Heart left ventricle (tissue), 16 donors: ENCODE results near the gene AAMP. TPM values are rescaled to one million over a fixed set of nuclear protein-coding genes. Genes with fewer than 3 reads are reported as not detected.
"Not testable (repeated sequence)": the region's sequence is repeated elsewhere in the genome, so short reads cannot be mapped to it uniquely, and the experiment has no call there.

Experiments
- ATAC-seq, 4 donors: fragments of 200-7000 bp; cut with Tn5 transposase; one replicate each; pipeline ENCODE4 v1.9.1; 2020 to 2022; ENCODE audit warnings: moderate library complexity in 4 of 4, mild to moderate bottlenecking in 3 of 4, moderate number of reproducible peaks in 1 of 4
- DNase-seq, 5 donors: peaks; one replicate each; pipeline ENCODE4 v3.0.0-alpha.2; 2020
- H3K27ac ChIP-seq, 12 donors: fragments of 200-600 bp; sonication (generic) in 4 of 12; one replicate each; pipeline versions ENCODE4 v1.5.0 to v1.8.0; 2016 to 2022; ENCODE audit warnings: mild to moderate bottlenecking in 2 of 12
- H3K27me3 ChIP-seq, 9 donors: fragments of 200-600 bp; sonication (generic) in 2 of 9; one replicate each; pipeline versions ENCODE4 v1.5.1 to v1.8.0; 2016 to 2022; ENCODE audit warnings: mild to moderate bottlenecking in 3 of 9
- H3K36me3 ChIP-seq, 9 donors: fragments of 200-600 bp; sonication (generic) in 2 of 9; one replicate each; pipeline versions ENCODE4 v1.5.0 to v1.8.0; 2018 to 2022; ENCODE audit warnings: mild to moderate bottlenecking in 2 of 9
- H3K4me1 ChIP-seq, 12 donors: fragments of 200-600 bp; sonication (generic) in 4 of 12; one replicate each; pipeline versions ENCODE4 v1.5.0 to v1.8.0; 2016 to 2022; ENCODE audit warnings: mild to moderate bottlenecking in 3 of 12
- H3K4me3 ChIP-seq, 12 donors: fragments of 200-600 bp; sonication (generic) in 4 of 12; one replicate each; pipeline versions ENCODE4 v1.5.0 to v1.8.0; 2017 to 2022; ENCODE audit warnings: mild to moderate bottlenecking in 9 of 12, moderate library complexity in 4 of 12
- H3K9me3 ChIP-seq, 12 donors: fragments of 200-600 bp; sonication (generic) in 4 of 12; one replicate each; pipeline versions ENCODE4 v1.5.0 to v1.8.0; 2016 to 2022; ENCODE audit warnings: mild to moderate bottlenecking in 1 of 12
- POLR2A ChIP-seq, 2 donors: fragments of 450-650 bp; IDR thresholded peaks; one replicate each; pipeline ENCODE4 v1.6.1; 2017; ENCODE audit warnings: antibody characterized with exemption in 2 of 2, mild to moderate bottlenecking in 2 of 2, moderate library complexity in 2 of 2
- WGBS, 4 donors: extraction: QIAGEN DNeasy Blood & Tissue Kit in 2 of 4; methylation state at CpG; one replicate each; pipeline versions ENCODE4 v1.1.5 to v1.1.7; 2013 to 2018; 5-methylcytosine and 5-hydroxymethylcytosine counted together
- intact Hi-C, 10 donors: fragments of 100-400 bp; cut with DNase I; formaldehyde crosslinking; loops; one replicate each; pipeline versions ENCODE4 v1.11.1 to v1.14.2; 2022
- polyA plus RNA-seq, 2 donors: library from polyadenylated mRNA; stranded (reverse); fragments of 200-250 nt; gene quantifications; one replicate each; pipeline ENCODE4 v1.2.3, GENCODE V29; 2013
- total RNA-seq, 9 donors: library from RNA; depleted of rRNA in 2 of 9; stranded (reverse); fragments of >200 nt in 2 of 9; fragmentation: NEBNext Ultra II Directional in 3 of 9; extraction: Animal tissue kit (Norgen Biotek cat#: 25700) in 3 of 9; gene quantifications; one replicate each; pipeline versions ENCODE4 v1.1.0 to v1.2.4, GENCODE V29; 2016 to 2023
- TF ChIP-seq, protein P1 (sequence below), 12 donors: fragments of 200-600 bp; sonication (generic) in 4 of 12; IDR thresholded peaks; one replicate each; pipeline versions ENCODE4 v1.5.0 to v1.8.0; 2018 to 2022; ENCODE audit warnings: antibody characterized with exemption in 12 of 12, mild to moderate bottlenecking in 5 of 12
- donor health status: ischemic (EF 13 %, LVEDD 7.1; RV severe dilation, severe dysfunction).
- donor health status: healthy with polysubstance abuse.
- donor health status: DM: no; HTN: yes; CAD: no.
- donor health status: DM: no; HTN: no; CAD: no.
- donor health status: ischemic (EF 25% LVEDD 6.9; RV normal size, moderate dysfunction).
- donor health status: ischemic (EF 25% LVEDD 5.7; RV mildly dilated, moderate dysfunction).
- donor health status: healthy.
- donor health status: DM: yes; HTN: yes; CAD: no.
- donor health status: ischemic (EF 35%, LVEDD 5.7; RV mildly dilated, moderate dysfunction).
- donor health status: nonischemic (EF 11% LVEDD 7.7; RV severe dilation, severe dysfunction).
- donor health status: DM: yes; HTN: yes; CAD: no.
- donor health status: PGD.
- donor health status: ischemic (EF 29% LVEDD 5.4; RV normal size, mild dysfunction).
- donor health status: nonischemic (EF 23%, LVEDD 6.1; RV moderate dilation, normal function).

The AAMP gene
- total and polyA plus RNA-seq, 11 donors, result 51.6 to 150 (median 58.6) TPM

- WGBS, 4 donors, result 67 to 87% (median 72%) methylated on average over 2 of the region's 2 CpGs
- intact Hi-C loops, result loop anchor here in 6 of 10 donors (2.0 to 10.0 kb wide), 7 partner anchors 13 to 371 kb away; partner anchors contain the start of genes CTDSP1 (in 3 of the 6) and TMBIM1 (in 1 of the 6)
- Histone ChIP-seq H3K36me3 (peaks cover 0 to 61% (median 54%) of the 10 kb centered on the region in 9 donors), H3K4me3 (no peak overlapping the region), H3K9me3 (no peaks in the 10 kb centered on the region), H3K4me1 (peaks cover 3 to 69% (median 33%) of the 10 kb centered on the region in 12 donors), H3K27ac (peak overlapping the region in 10 of 12 donors; percentile 6 to 84 (median 70)), H3K27me3 (no peaks in the 10 kb centered on the region)
- DNase-seq (no peak), ATAC-seq (no peak)
- TF ChIP-seq, protein P1, sequence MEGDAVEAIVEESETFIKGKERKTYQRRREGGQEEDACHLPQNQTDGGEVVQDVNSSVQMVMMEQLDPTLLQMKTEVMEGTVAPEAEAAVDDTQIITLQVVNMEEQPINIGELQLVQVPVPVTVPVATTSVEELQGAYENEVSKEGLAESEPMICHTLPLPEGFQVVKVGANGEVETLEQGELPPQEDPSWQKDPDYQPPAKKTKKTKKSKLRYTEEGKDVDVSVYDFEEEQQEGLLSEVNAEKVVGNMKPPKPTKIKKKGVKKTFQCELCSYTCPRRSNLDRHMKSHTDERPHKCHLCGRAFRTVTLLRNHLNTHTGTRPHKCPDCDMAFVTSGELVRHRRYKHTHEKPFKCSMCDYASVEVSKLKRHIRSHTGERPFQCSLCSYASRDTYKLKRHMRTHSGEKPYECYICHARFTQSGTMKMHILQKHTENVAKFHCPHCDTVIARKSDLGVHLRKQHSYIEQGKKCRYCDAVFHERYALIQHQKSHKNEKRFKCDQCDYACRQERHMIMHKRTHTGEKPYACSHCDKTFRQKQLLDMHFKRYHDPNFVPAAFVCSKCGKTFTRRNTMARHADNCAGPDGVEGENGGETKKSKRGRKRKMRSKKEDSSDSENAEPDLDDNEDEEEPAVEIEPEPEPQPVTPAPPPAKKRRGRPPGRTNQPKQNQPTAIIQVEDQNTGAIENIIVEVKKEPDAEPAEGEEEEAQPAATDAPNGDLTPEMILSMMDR (IDR thresholded peaks at IDR 0.05), result no peak
- TF ChIP-seq POLR2A (IDR thresholded peaks at IDR 0.05), result no peak
Observed at GRCh38 chr2:218273908-218274249, 3.9 kb upstream of the AAMP start.

- not testable (repeated sequence) for H3K9me3 ChIP-seq, H3K27me3 ChIP-seq, DNase-seq, ATAC-seq
- 83 to 89% (median 85%) methylated on average over 8 of the region's 8 CpGs for WGBS, 4 donors
- peak overlapping the region in 1 of 12 donors; percentile 6 for H3K4me3 ChIP-seq
- H3K36me3 ChIP-seq, result peaks cover 0 to 56% (median 49%) of the 10 kb centered on the region in 9 donors
- H3K4me1 ChIP-seq, result peaks cover 3 to 72% (median 38%) of the 10 kb centered on the region in 12 donors
- intact Hi-C loops, result loop anchor here in 6 of 10 donors (2.0 to 10.0 kb wide), 7 partner anchors 13 to 371 kb away; partner anchors contain the start of genes CTDSP1 (in 3 of the 6) and TMBIM1 (in 1 of the 6)
- peak overlapping the region; percentile 42 to 84 (median 70) for H3K27ac ChIP-seq
Observed at GRCh38 chr2:218273214-218273907, 3.4 kb upstream of the AAMP start.

DNA sequence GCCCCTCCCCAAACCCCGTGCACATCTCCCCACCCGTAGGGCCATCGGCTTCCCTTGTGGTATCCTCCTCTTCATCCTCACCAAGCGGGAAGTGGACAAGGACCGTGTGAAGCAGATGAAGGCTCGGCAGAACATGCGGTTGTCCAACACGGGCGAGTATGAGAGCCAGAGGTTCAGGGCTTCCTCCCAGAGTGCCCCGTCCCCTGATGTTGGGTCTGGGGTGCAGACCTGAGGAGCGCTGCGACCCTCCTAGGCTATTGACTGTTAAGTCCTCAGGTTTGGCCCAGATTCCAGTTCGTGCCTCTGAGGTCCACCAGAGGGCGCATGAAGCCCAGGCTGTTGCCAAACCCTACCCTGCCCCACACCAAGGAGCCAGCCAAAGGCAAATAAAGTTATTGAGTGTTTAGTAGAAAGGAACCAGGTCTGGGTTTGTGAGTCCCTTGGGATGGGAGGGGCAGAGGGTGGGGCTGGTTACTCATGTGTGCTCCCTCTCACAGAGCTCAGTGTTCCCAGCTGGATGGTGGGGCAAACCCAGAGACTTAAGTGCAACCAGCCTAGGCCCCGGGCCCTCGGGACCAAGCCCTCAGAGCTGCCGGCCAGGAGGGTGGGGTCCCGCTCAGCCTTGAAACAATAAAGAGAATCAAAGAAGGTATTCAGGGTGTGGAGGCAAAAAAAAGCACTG lies 2.7 kb upstream of the AAMP start:
- Histone ChIP-seq H3K27ac (peak overlapping the region; percentile 42 to 84 (median 70)), H3K36me3 (peaks cover 0 to 54% (median 47%) of the 10 kb centered on the region in 9 donors), H3K4me1 (peaks cover 3 to 69% (median 41%) of the 10 kb centered on the region in 12 donors), H3K27me3 (no peaks in the 10 kb centered on the region), H3K4me3 (peak overlapping the region in 7 of 12 donors; percentile 0 to 90 (median 8)), H3K9me3 (no peaks in the 10 kb centered on the region)
- WGBS, 4 donors, result 16 to 28% (median 17%) methylated on average over 18 of the region's 18 CpGs
- DNase-seq, result peak; percentile 84 to 91 (median 90)
- intact Hi-C loops, result loop anchor here in 7 of 10 donors (1.0 to 10.0 kb wide), 8 partner anchors 14 to 372 kb away; partner anchors contain the start of genes CTDSP1 (in 3 of the 7), CATIP (in 2 of the 7) and TMBIM1 (in 1 of the 7)
- peak; percentile 31 to 64 (median 54) for ATAC-seq
- TF ChIP-seq POLR2A (IDR thresholded peaks at IDR 0.05), result peak in 1 of 2 donors; percentile 24
- TF ChIP-seq, protein P1 (IDR thresholded peaks at IDR 0.05), result peak; percentile 81 to 96 (median 86)

DNA sequence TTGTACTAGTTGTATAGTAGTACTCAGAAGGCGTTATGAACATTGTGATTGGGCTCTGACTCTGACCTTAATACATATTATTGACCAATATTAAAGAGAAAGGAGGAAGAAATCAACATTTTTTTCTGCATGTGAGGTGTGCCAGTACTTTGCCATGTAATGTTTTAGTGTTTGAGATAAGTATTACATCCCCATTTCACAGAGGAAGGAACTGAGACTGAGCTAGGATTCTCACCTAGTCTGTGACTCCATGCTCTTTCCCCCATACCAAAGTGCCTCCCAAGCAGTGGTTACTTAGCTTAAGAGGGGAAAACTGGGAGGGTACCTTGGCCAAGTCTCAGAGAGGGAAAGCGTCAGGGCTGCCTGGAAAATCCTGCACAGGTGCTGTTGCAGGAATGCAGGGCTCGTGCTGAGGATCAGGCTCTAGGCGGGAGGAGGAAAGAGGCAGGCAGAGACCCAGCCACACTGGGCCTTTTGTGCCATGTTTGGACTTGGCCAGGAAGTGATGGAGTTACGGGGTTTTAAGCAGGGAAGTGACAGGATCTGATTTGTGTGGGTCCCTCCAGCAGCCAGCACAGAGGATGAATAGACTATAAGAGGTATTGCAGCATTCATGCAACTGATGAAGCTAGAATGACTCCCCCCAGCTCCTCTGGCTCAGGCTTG lies 2.1 kb upstream of the AAMP start:
- intact Hi-C loops, result loop anchor here in 8 of 10 donors (1.0 to 10.0 kb wide), 11 partner anchors 15 to 373 kb away; partner anchors contain the start of genes CTDSP1 (in 4 of the 8), CATIP (in 2 of the 8), ARPC2 (in 1 of the 8) and TMBIM1 (in 1 of the 8)
- peak in 1 of 5 donors; percentile 24 for DNase-seq
- Histone ChIP-seq H3K36me3 (peaks cover 0 to 54% (median 47%) of the 10 kb centered on the region in 9 donors), H3K27ac (peak overlapping the region in 11 of 12 donors; percentile 50 to 87 (median 77)), H3K4me3 (peak overlapping the region in 7 of 12 donors; percentile 0 to 93 (median 76)), H3K4me1 (peaks cover 3 to 62% (median 43%) of the 10 kb centered on the region in 12 donors), H3K27me3 (no peaks in the 10 kb centered on the region), H3K9me3 (no peaks in the 10 kb centered on the region)
- 40 to 62% (median 52%) methylated on average over 5 of the region's 5 CpGs for WGBS, 4 donors
- no peak for TF ChIP-seq POLR2A (IDR thresholded peaks at IDR 0.05)
- TF ChIP-seq, protein P1 (IDR thresholded peaks at IDR 0.05), result no peak
- ATAC-seq, result no peak
